PFSK-1 (cell line): Measurements from ENCODE around the gene TPRA1.

Experiments
- FOXP2 ChIP-seq: optimal IDR thresholded peaks from 2 replicates; pipeline ENCODE3; 2011; ENCODE audit warnings: borderline replicate concordance, control low read depth, inconsistent platforms; ENCODE audit not compliant: insufficient read depth; ENCODE audit errors: extremely low read length, extremely low read depth
- POLR2AphosphoS5 ChIP-seq: IDR thresholded peaks from 2 replicates; pipeline ENCODE4 v1.6.1; 2012; ENCODE audit warnings: low read depth, mild to moderate bottlenecking, control low read depth, low read length, moderate library complexity
- SIN3A ChIP-seq: IDR thresholded peaks from 2 replicates; pipeline ENCODE4 v1.6.1; 2012; ENCODE audit warnings: mild to moderate bottlenecking, low read length, moderate library complexity, borderline replicate concordance; ENCODE audit not compliant: insufficient read depth
- TAF1 ChIP-seq: IDR thresholded peaks from 2 replicates; pipeline ENCODE4 v1.6.1; 2012; ENCODE audit warnings: low read length, control low read depth, borderline replicate concordance; ENCODE audit not compliant: insufficient read depth
- TF ChIP-seq, protein P1 (sequence below), 2 experiments: IDR thresholded peaks; 2 replicates each; pipeline versions ENCODE4 v1.6.1 to v1.8.0; 2011 to 2012; ENCODE audit warnings: low read depth in 2 of 2, low read length in 2 of 2, control low read depth in 1 of 2, inconsistent platforms in 1 of 2, mild to moderate bottlenecking in 1 of 2, moderate library complexity in 1 of 2; ENCODE audit not compliant: insufficient read depth in 1 of 2

The TPRA1 gene

GRCh38 chr3:127574880-127575878, 15.4 kb downstream of the TPRA1 start:
- TF ChIP-seq, protein P1, sequence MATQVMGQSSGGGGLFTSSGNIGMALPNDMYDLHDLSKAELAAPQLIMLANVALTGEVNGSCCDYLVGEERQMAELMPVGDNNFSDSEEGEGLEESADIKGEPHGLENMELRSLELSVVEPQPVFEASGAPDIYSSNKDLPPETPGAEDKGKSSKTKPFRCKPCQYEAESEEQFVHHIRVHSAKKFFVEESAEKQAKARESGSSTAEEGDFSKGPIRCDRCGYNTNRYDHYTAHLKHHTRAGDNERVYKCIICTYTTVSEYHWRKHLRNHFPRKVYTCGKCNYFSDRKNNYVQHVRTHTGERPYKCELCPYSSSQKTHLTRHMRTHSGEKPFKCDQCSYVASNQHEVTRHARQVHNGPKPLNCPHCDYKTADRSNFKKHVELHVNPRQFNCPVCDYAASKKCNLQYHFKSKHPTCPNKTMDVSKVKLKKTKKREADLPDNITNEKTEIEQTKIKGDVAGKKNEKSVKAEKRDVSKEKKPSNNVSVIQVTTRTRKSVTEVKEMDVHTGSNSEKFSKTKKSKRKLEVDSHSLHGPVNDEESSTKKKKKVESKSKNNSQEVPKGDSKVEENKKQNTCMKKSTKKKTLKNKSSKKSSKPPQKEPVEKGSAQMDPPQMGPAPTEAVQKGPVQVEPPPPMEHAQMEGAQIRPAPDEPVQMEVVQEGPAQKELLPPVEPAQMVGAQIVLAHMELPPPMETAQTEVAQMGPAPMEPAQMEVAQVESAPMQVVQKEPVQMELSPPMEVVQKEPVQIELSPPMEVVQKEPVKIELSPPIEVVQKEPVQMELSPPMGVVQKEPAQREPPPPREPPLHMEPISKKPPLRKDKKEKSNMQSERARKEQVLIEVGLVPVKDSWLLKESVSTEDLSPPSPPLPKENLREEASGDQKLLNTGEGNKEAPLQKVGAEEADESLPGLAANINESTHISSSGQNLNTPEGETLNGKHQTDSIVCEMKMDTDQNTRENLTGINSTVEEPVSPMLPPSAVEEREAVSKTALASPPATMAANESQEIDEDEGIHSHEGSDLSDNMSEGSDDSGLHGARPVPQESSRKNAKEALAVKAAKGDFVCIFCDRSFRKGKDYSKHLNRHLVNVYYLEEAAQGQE (IDR thresholded peaks at IDR 0.05; ENCODE audit: insufficient read depth in 1 of 2, low read depth in 2 of 2, low read length in 2 of 2) = no peak
- TF ChIP-seq POLR2AphosphoS5 = no peak
- no peak for TF ChIP-seq TAF1
- TF ChIP-seq SIN3A = no peak
- no peak for TF ChIP-seq FOXP2

DNA sequence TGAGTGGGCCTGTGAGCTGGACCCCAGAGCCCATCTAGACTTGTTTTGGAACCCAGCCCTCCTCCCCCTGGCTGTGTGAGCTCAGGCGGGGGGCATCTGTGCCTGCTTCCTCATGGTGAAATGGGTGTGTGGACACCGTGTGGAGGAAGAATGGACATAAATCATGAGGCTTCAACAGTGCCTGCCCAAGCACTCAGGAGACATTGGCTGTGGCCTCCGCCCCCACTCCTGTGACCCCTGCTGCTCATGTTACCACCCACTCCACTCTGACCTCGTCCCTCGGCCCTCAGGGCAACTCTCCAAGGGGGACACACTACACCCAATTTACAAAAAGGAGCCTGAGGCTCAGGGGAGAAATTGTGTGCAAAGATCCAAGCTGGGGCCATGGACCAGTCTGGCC, 16.6 kb downstream of the TPRA1 start:
- TF ChIP-seq FOXP2 (no peak), POLR2AphosphoS5 (no peak), SIN3A (no peak), TAF1 (no peak)
- TF ChIP-seq, protein P1 (IDR thresholded peaks at IDR 0.05; ENCODE audit: insufficient read depth in 1 of 2, low read depth in 2 of 2, low read length in 2 of 2) = no peak

GRCh38 chr3:127573401-127573800, 17.1 kb downstream of the TPRA1 start:
- TF ChIP-seq FOXP2 = no peak
- TF ChIP-seq, protein P1 (IDR thresholded peaks at IDR 0.05; ENCODE audit: insufficient read depth in 1 of 2, low read depth in 2 of 2, low read length in 2 of 2) = no peak
- no peak for TF ChIP-seq SIN3A
- no peak for TF ChIP-seq POLR2AphosphoS5
- no peak for TF ChIP-seq TAF1

GRCh38 chr3:127572735-127573134, 17.8 kb downstream of the TPRA1 start:
- TF ChIP-seq SIN3A = no peak
- TF ChIP-seq FOXP2 = no peak
- TF ChIP-seq, protein P1 (IDR thresholded peaks at IDR 0.05; ENCODE audit: insufficient read depth in 1 of 2, low read depth in 2 of 2, low read length in 2 of 2) = no peak
- TF ChIP-seq POLR2AphosphoS5 = no peak
- no peak for TF ChIP-seq TAF1

GRCh38 chr3:127572186-127572585, 18.3 kb downstream of the TPRA1 start:
- TF ChIP-seq POLR2AphosphoS5 = no peak
